ENCODE data around the gene DMD.

GRCh38 chrX:31114858-31115257 is 2096.5 kb downstream of the DMD start:
- TF ChIP-seq CTCF (IDR thresholded peaks at IDR 0.05) (no peak), POLR2A (IDR thresholded peaks at IDR 0.05) (no peak), POLR2AphosphoS5 (IDR thresholded peaks at IDR 0.05) (no peak), EP300 (IDR thresholded peaks at IDR 0.05) (no peak)
